GM23248 (cell line): ENCODE data around the gene TXNL4B.

ENCODE experiments used
- EZH2 ChIP-seq: fragments of 200-600 bp; sonication (generic); IDR thresholded peaks from 2 replicates; pipeline ENCODE4 v1.6.1; 2018; ENCODE audit warnings: antibody characterized with exemption, mild to moderate bottlenecking; ENCODE audit not compliant: insufficient read depth, poor library complexity, severe bottlenecking
- EZH2phosphoT487 ChIP-seq: fragments of 200-600 bp; sonication (generic); IDR thresholded peaks from 2 replicates; pipeline ENCODE4 v1.6.1; 2018; ENCODE audit warnings: antibody characterized with exemption, moderate library complexity, mild to moderate bottlenecking, low read depth; ENCODE audit not compliant: insufficient read depth

DNA sequence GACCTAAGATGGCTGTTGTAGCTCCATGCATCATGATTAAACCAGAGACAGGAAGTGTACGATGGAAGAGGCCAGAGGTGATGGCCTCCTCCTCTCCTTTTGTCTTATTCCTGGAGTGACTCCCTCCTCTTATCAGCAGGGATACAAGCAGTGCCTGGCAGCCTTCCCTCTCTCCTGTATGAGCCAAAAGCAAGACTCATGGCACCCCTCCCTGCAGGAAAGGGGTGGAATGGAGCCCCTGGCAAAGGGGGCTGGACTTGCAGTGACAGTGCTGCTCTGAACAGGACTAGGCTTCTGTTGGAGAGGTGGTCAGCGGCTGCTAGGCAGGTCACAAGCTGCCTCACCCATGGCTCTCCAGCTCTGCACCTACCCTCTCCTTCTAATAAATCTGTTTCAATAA is 8.4 kb downstream of the TXNL4B start:
- no peak for TF ChIP-seq EZH2phosphoT487
- TF ChIP-seq EZH2 = no peak
